Measurements from ENCODE around the gene MYL3. TPM values are rescaled to one million over a fixed set of nuclear protein-coding genes. Genes with fewer than 3 reads are reported as not detected.

Gene MYL3
- total RNA-seq, 1 experiment from 2014 or later = not detected

GRCh38 chr3:46859001-46859710, 4.1 kb downstream of the MYL3 start:
- no peak for DNase-seq
- Histone ChIP-seq H3K27me3 (no peaks in the 10 kb centered on the region), H3K4me3 (no peak overlapping the region), H3K36me3 (no peaks in the 10 kb centered on the region), H3K9me3 (replicated peaks) (no peaks in the 10 kb centered on the region), H3K4me1 (no peaks in the 10 kb centered on the region), H3K27ac (no peak overlapping the region)

GRCh38 chr3:46858456-46858855, 4.8 kb downstream of the MYL3 start:
- Histone ChIP-seq H3K4me1 (no peaks in the 10 kb centered on the region), H3K27ac (no peak overlapping the region), H3K27me3 (no peaks in the 10 kb centered on the region), H3K4me3 (no peak overlapping the region), H3K36me3 (no peaks in the 10 kb centered on the region), H3K9me3 (replicated peaks) (no peaks in the 10 kb centered on the region)
- no peak for DNase-seq

GRCh38 chr3:46857485-46858341, 5.5 kb downstream of the MYL3 start:
- H3K4me1 ChIP-seq = no peaks in the 10 kb centered on the region
- no peaks in the 10 kb centered on the region for H3K9me3 ChIP-seq (replicated peaks)
- H3K36me3 ChIP-seq = no peaks in the 10 kb centered on the region
- no peak for DNase-seq
- H3K27ac ChIP-seq = no peak overlapping the region
- H3K27me3 ChIP-seq = no peaks in the 10 kb centered on the region
- no peak overlapping the region for H3K4me3 ChIP-seq

GRCh38 chr3:46856576-46857471, 6.4 kb downstream of the MYL3 start:
- no peaks in the 10 kb centered on the region for H3K36me3 ChIP-seq
- no peak for DNase-seq
- H3K4me3 ChIP-seq = no peak overlapping the region
- no peaks in the 10 kb centered on the region for H3K27me3 ChIP-seq
- H3K4me1 ChIP-seq = no peaks in the 10 kb centered on the region
- no peaks in the 10 kb centered on the region for H3K9me3 ChIP-seq (replicated peaks)
- H3K27ac ChIP-seq = no peak overlapping the region

- DNase-seq = no peak
- Histone ChIP-seq H3K27me3 (no peaks in the 10 kb centered on the region), H3K4me1 (no peaks in the 10 kb centered on the region), H3K9me3 (replicated peaks) (no peaks in the 10 kb centered on the region), H3K4me3 (no peak overlapping the region), H3K36me3 (no peaks in the 10 kb centered on the region), H3K27ac (no peak overlapping the region)
These were observed 8.7 kb downstream of the MYL3 start for GRCh38 chr3:46854555-46854991.

GRCh38 chr3:46853441-46854415, 9.5 kb downstream of the MYL3 start:
- Histone ChIP-seq H3K9me3 (replicated peaks) (no peaks in the 10 kb centered on the region), H3K4me3 (no peak overlapping the region), H3K27ac (no peak overlapping the region), H3K36me3 (no peaks in the 10 kb centered on the region), H3K4me1 (no peaks in the 10 kb centered on the region), H3K27me3 (no peaks in the 10 kb centered on the region)
- DNase-seq = peak in 1 of 2 experiments; percentile 0

GRCh38 chr3:46852839-46853355, 10.3 kb downstream of the MYL3 start:
- H3K27me3 ChIP-seq = no peaks in the 10 kb centered on the region
- no peaks in the 10 kb centered on the region for H3K9me3 ChIP-seq (replicated peaks)
- no peak overlapping the region for H3K4me3 ChIP-seq
- H3K36me3 ChIP-seq = no peaks in the 10 kb centered on the region
- H3K27ac ChIP-seq = no peak overlapping the region
- H3K4me1 ChIP-seq = 0 out of 2 replicates have a peak, but pooled peaks cover 2% of the 10 kb centered on the region
- DNase-seq = peak in 1 of 2 experiments; percentile 0

GRCh38 chr3:46852334-46852720, 10.9 kb downstream of the MYL3 start:
- Histone ChIP-seq H3K4me1 (0 out of 2 replicates have a peak, but pooled peaks cover 2% of the 10 kb centered on the region), H3K9me3 (replicated peaks) (no peaks in the 10 kb centered on the region), H3K27me3 (no peaks in the 10 kb centered on the region), H3K36me3 (no peaks in the 10 kb centered on the region), H3K4me3 (no peak overlapping the region), H3K27ac (no peak overlapping the region)
- DNase-seq = no peak

- Histone ChIP-seq H3K36me3 (no peaks in the 10 kb centered on the region), H3K27me3 (no peaks in the 10 kb centered on the region), H3K27ac (no peak overlapping the region), H3K9me3 (replicated peaks) (no peaks in the 10 kb centered on the region), H3K4me1 (0 out of 2 replicates have a peak, but pooled peaks cover 2% of the 10 kb centered on the region), H3K4me3 (no peak overlapping the region)
- DNase-seq = peak in 1 of 2 experiments; percentile 1
These were observed 11.6 kb downstream of the MYL3 start for GRCh38 chr3:46851364-46852333.

- Histone ChIP-seq H3K4me3 (no peak overlapping the region), H3K27ac (no peak overlapping the region), H3K4me1 (0 out of 2 replicates have a peak, but pooled peaks cover 2% of the 10 kb centered on the region), H3K27me3 (no peaks in the 10 kb centered on the region), H3K9me3 (replicated peaks) (no peaks in the 10 kb centered on the region), H3K36me3 (no peaks in the 10 kb centered on the region)
- DNase-seq = no peak
These were observed 12.8 kb downstream of the MYL3 start for GRCh38 chr3:46850468-46850779.

- H3K4me1 ChIP-seq = 0 out of 2 replicates have a peak, but pooled peaks cover 2% of the 10 kb centered on the region
- H3K36me3 ChIP-seq = no peaks in the 10 kb centered on the region
- no peak overlapping the region for H3K27ac ChIP-seq
- no peak overlapping the region for H3K4me3 ChIP-seq
- DNase-seq = peak in 1 of 2 experiments; percentile 1
- no peaks in the 10 kb centered on the region for H3K9me3 ChIP-seq (replicated peaks)
- H3K27me3 ChIP-seq = no peaks in the 10 kb centered on the region
These were observed 13.4 kb downstream of the MYL3 start for GRCh38 chr3:46849686-46850467.

GRCh38 chr3:46849045-46849631, 14.1 kb downstream of the MYL3 start:
- no peaks in the 10 kb centered on the region for H3K27me3 ChIP-seq
- peak in 1 of 2 experiments; percentile 2 for DNase-seq
- H3K36me3 ChIP-seq = no peaks in the 10 kb centered on the region
- H3K4me1 ChIP-seq = 0 out of 2 replicates have a peak, but pooled peaks cover 2% of the 10 kb centered on the region
- no peak overlapping the region for H3K4me3 ChIP-seq
- no peaks in the 10 kb centered on the region for H3K9me3 ChIP-seq (replicated peaks)
- no peak overlapping the region for H3K27ac ChIP-seq
